ENCODE measurements around the gene MUC6.

MUC6 gene

DNA sequence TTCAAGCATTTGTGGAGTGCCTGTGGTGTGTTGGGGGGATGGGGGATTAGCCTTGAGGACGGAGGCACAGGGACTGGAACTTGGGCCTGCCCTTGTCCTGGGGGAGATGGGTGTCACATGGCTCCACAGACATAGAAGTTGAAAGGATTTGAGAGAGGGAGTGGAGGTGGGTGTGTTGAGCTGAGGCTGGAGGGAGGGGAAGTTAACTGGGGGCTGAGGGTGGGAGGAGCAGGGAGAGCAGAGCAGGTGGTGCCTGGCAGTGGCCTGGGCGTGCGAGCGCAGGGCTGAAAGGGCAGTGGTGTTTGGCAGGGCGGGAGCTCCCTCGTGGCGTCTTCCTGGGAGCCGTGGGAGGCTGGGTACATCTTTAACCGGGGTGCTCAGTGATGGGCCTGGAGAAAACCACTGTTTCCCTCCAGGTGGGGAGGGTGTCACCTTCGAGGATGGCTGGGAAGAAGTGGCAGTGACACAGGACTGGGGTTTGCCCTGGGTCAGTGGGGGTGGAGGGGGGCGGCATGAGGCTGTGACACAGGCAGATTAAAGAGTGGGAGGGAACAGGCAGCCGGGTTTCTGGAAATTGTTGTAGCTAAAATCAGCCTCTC lies 65.3 kb downstream of the MUC6 start:
- DNase-seq (ENCODE audit: low read depth in 4 of 4, low spot score in 1 of 4) = no peak

DNA sequence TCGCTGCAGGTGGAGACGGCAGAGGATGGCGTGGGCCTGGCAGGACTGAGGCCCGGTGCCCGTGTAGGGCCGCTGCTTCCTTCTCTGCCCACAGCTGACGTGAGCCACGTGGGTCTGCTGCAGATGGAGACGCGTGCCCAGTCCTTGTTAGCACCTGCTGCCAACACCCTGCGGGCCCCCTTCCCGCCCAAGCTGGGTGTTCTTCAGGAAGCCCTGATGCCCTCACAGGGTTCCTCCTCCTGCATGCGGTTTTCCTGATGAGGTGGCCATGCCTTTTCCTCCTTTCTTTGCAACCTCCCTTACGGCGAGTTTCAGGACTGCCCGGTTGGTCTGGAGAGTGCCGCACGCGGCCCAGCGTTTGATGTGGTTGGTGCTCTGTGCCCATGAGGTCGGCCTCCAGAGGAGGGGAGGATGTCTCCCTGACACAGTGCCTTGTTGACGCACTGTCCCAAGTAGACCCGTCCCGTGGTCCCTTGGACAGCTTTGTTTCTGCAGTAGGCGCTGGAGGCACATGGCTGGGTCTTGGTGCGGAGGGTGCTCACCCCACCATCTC lies 66.1 kb downstream of the MUC6 start:
- DNase-seq (ENCODE audit: low read depth in 4 of 4, low spot score in 1 of 4) = no peak

DNA sequence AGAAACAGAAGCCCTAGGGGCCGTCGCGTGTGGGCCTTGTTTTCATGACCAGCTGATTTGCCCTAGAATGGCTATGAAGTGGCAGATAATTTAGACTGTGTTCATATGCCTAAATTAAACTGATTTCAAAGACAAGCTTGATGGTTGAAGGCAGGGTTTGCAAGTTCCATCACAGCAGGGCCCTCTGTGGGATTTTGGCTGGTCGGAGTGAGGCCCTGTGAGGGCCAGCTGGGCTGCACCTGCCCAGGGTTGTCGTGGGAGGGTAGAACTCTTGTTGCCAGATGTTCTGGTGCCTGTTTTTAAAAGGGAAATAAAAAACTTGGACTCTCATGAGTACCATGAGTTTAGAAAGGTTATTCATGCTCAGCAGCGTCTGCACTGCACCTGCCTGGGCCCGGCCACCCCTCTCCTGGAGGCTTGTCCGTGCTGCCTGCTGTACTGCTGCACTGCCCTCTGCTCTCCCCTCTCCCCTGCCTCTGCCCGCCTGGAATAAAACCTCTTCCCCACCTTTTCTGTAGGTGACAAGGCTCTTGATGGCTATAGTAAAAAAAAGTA lies 66.8 kb downstream of the MUC6 start:
- no peak for DNase-seq (ENCODE audit: low read depth in 4 of 4, low spot score in 1 of 4)

DNA sequence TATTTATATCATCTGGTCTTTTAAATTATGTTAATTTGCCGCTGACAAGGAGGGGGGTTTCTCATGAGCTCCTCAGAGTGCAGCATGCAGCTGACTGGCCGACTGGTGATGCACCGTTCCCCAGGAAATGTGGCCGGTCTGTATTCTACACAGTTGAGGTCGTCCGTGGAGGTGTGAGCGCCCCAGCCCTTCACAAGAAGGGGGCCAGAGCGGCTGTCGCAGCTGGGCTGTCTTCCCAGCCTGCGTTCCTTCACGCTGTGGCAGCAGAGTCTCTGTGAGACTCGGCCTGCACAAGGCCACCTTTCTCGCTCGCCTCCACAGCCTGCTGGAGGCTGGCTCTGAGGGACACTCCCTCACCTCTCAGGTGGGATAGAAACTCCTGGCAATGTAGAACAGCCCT lies 67.7 kb downstream of the MUC6 start:
- DNase-seq (ENCODE audit: low read depth in 4 of 4, low spot score in 1 of 4) = no peak

DNA sequence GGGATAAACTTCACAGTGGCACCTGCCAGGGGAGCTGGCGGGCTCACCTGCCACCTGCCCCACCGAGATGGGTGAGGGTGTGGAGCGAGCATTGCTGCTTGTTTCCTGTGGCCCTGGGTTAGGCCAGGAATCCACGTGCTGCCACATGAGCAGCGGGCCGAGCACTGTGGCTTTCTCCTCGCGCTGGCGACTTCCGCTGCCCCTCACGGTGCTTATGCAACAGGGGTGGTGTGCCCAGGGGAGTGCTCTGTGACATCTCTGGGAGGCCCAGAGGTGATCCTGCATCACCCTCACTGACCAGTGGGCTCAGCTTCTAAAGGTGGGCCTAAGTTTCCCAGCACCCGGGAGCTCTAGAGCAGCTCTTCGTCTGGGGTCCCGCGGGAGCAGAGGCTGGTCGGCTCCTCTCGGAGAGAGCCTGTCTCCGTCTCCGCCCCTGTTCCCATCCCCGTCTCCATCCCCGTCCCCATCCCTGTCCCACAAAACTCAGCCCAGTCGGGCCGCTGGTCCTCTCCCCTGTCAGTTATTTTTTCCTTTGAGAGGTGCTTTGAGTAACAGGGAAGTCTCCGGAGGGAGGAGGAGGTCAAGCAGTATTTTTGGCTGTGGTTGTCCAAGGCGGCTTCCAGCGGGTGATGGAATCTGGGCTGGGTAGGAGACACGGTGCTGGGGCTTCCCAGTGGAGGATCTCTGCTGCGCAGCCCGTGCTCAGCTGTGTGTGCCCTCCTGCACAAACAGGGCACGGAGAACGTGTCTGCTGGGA lies 68.3 kb downstream of the MUC6 start:
- DNase-seq (ENCODE audit: low read depth in 4 of 4, low spot score in 1 of 4) = no peak

DNA sequence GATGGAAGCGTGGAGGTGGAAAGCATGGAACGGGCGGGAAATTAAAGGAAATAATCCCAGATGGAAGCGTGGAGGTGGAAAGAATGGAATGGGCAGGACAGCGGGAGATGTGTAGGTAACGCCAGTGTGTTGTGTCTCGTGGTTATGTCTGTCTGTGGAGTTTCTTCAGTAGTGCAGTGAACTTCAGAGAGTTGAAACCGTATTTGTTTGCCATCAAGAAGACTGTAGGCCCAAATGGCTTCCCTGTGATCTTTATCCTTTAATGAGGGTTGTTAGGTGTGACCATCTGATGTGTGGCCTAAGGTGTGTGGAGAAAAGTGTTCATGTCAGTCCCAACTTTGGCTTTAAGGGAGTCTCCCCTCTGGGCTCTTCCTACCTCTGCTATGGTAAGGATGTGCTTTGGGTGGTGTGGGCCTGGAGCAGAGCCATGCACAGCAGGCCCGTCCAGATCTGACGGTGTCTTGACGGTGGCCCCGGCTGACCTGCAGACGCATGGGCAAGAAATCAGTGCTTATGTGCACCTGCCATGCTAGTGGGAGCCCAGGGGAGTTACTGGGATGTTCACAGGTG lies 71.2 kb downstream of the MUC6 start:
- no peak for DNase-seq (ENCODE audit: low read depth in 4 of 4, low spot score in 1 of 4)

DNA sequence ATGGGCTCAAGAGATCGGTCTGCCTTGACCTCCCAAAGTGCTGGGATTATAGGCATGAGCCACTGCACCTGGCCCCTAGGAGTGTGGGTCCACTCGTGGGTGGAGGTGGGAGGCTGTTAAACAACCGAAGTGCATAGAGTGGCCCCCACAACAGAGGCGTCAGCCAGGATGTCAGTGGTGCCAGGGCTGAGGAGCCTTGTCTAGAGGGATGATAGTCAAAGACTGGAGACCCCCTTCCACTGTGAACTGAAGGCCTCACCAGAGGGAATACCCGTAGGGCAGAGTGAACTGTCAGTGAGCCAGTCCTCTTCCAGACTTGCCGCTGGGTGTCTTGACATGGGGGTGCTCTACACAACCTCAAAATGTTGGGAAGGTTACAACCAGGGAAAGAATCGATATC lies 72.7 kb downstream of the MUC6 start:
- no peak for DNase-seq (ENCODE audit: low read depth in 4 of 4, low spot score in 1 of 4)

Data from stimulated activated CD4-positive, alpha-beta T cell treated with anti-CD3 and anti-CD28 coated beads, Interleukin-1b, Interleukin-23, amount 100 ng/mL, for 24 hours (primary cell).